Neural cell (in vitro differentiated cells): ENCODE results near the gene TANC2. TPM values are rescaled to one million over a fixed set of nuclear protein-coding genes. Genes with fewer than 3 reads are reported as not detected.
"Not testable (repeated sequence)": the region's sequence is repeated elsewhere in the genome, so short reads cannot be mapped to it uniquely, and the experiment has no call there.

ENCODE experiments used
- H2AFZ ChIP-seq: fragments of 200-600, 300-800 bp; sonication (generic), shearing (Covaris generic); 2 replicates; pipeline ENCODE4 v1.6.0; 2014; ENCODE audit warnings: low read depth, mild to moderate bottlenecking, antibody characterized with exemption, low read length, moderate library complexity
- H3F3A ChIP-seq: fragments of 200-600 bp; shearing (Covaris generic); 2 replicates; pipeline ENCODE4 v1.6.1; 2016; ENCODE audit warnings: mild to moderate bottlenecking, moderate library complexity, mixed read lengths, antibody characterized with exemption, low read length; ENCODE audit not compliant: insufficient read depth, poor library complexity, severe bottlenecking
- H3K27ac ChIP-seq: fragments of 200-600, 300-800 bp; sonication (generic), shearing (Covaris generic); 2 replicates; pipeline ENCODE4 v1.5.1; 2014; ENCODE audit warnings: mild to moderate bottlenecking, low read length, moderate library complexity
- H3K27me3 ChIP-seq: fragments of 300-800, 200-600 bp; sonication (generic), shearing (Covaris generic); 2 replicates; pipeline ENCODE4 v1.6.0; 2014; ENCODE audit warnings: mild to moderate bottlenecking, low read depth, low read length, moderate library complexity; ENCODE audit not compliant: insufficient read depth
- H3K36me3 ChIP-seq: fragments of 300-800, 200-600 bp; sonication (generic), shearing (Covaris generic); 2 replicates; pipeline ENCODE4 v1.5.1; 2014; ENCODE audit warnings: mild to moderate bottlenecking, antibody characterized with exemption, low read length, moderate library complexity; ENCODE audit not compliant: insufficient read depth
- H3K4me2 ChIP-seq: fragments of 300-800, 200-600 bp; sonication (generic), shearing (Covaris generic); 2 replicates; pipeline ENCODE4 v1.6.0; 2014; ENCODE audit warnings: mild to moderate bottlenecking, low read length
- H3K4me3 ChIP-seq: fragments of 300-800, 200-600 bp; sonication (generic), shearing (Covaris generic); 2 replicates; pipeline ENCODE4 v1.5.1; 2014; ENCODE audit warnings: mild to moderate bottlenecking, low read length, moderate library complexity
- H3K79me2 ChIP-seq: fragments of 200-600 bp; shearing (Covaris generic); replicated peaks from 2 replicates; pipeline ENCODE4 v1.6.0; 2014; ENCODE audit warnings: mild to moderate bottlenecking, low read length, moderate library complexity; ENCODE audit not compliant: insufficient read depth
- H3K9ac ChIP-seq: fragments of 300-800, 200-600 bp; sonication (generic), shearing (Covaris generic); 2 replicates; pipeline ENCODE4 v1.6.1; 2016; ENCODE audit warnings: mild to moderate bottlenecking, low read length, mixed read lengths
- H3K9me2 ChIP-seq: fragments of 200-600 bp; shearing (Covaris generic); 2 replicates; pipeline ENCODE4 v1.6.1; 2016; ENCODE audit warnings: mild to moderate bottlenecking, low read length, mixed read lengths; ENCODE audit not compliant: insufficient read depth
- H3K9me3 ChIP-seq: fragments of 200-600, 300-800 bp; sonication (generic), shearing (Covaris generic); 2 replicates; pipeline ENCODE4 v1.6.1; 2016; ENCODE audit warnings: mild to moderate bottlenecking, mixed run types, low read length, moderate library complexity, mixed read lengths
- H4K20me1 ChIP-seq: fragments of 200-600 bp; shearing (Covaris generic); 2 replicates; pipeline ENCODE4 v1.6.1; 2016; ENCODE audit warnings: mild to moderate bottlenecking, mixed run types; ENCODE audit not compliant: insufficient read depth
- CTCF ChIP-seq: fragments of 450-650 bp; IDR thresholded peaks from 2 replicates; pipeline ENCODE4 v1.5.1; 2014; ENCODE audit warnings: antibody characterized with exemption, mild to moderate bottlenecking, moderate library complexity; ENCODE audit not compliant: poor library complexity, severe bottlenecking
- EP300 ChIP-seq: fragments of 450-650 bp; conservative IDR thresholded peaks from 2 replicates; pipeline ENCODE4 v1.6.1; 2014; ENCODE audit warnings: antibody characterized with exemption, mild to moderate bottlenecking, moderate library complexity; ENCODE audit not compliant: poor library complexity, severe bottlenecking
- EZH2 ChIP-seq: fragments of 200-600, 300-800 bp; shearing (Covaris generic), sonication (generic); IDR thresholded peaks from 2 replicates; pipeline ENCODE4 v1.6.1; 2014; ENCODE audit warnings: antibody characterized with exemption, low read length, borderline replicate concordance, mild to moderate bottlenecking; ENCODE audit not compliant: insufficient read depth, poor library complexity, severe bottlenecking
- MXI1 ChIP-seq: fragments of 450-650 bp; conservative IDR thresholded peaks from 2 replicates; pipeline ENCODE4 v1.6.1; 2014; ENCODE audit warnings: antibody characterized with exemption, mild to moderate bottlenecking; ENCODE audit not compliant: poor library complexity, severe bottlenecking
- POLR2AphosphoS5 ChIP-seq: IDR thresholded peaks from 2 replicates; pipeline ENCODE4 v1.6.1; 2012
- RAD21 ChIP-seq: fragments of 450-650 bp; conservative IDR thresholded peaks from 2 replicates; pipeline ENCODE4 v1.6.1; 2014; ENCODE audit warnings: antibody characterized with exemption, mild to moderate bottlenecking, moderate library complexity
- REST ChIP-seq: IDR thresholded peaks from 2 replicates; pipeline ENCODE4 v1.6.1; 2012; ENCODE audit warnings: borderline replicate concordance
- SMC3 ChIP-seq: fragments of 450-650 bp; conservative IDR thresholded peaks from 2 replicates; pipeline ENCODE4 v1.6.1; 2014; ENCODE audit warnings: antibody characterized with exemption, mild to moderate bottlenecking, moderate library complexity; ENCODE audit not compliant: poor library complexity
- TAF1 ChIP-seq: IDR thresholded peaks from 2 replicates; pipeline ENCODE4 v1.6.1; 2012; ENCODE audit warnings: low read depth
- polyA plus RNA-seq: library from polyadenylated mRNA; depleted of rRNA; stranded (reverse); fragments of >200 nt; gene quantifications from 2 replicates; pipeline ENCODE4 v1.2.3, GENCODE V29; 2014

Gene TANC2
- polyA plus RNA-seq, 1 donor from 2014 or later = 16.3 TPM

- not testable (repeated sequence) for H3K36me3 ChIP-seq, H3K4me2 ChIP-seq, H3F3A ChIP-seq, H3K27me3 ChIP-seq, H3K9me2 ChIP-seq, H3K9me3 ChIP-seq, H3K27ac ChIP-seq, H3K4me3 ChIP-seq, H2AFZ ChIP-seq, H3K9ac ChIP-seq
- H3K79me2 ChIP-seq = peaks cover 94% of the 10 kb centered on the region
- peaks cover 22% of the 10 kb centered on the region for H4K20me1 ChIP-seq
Observed at GRCh38 chr17:62976643-62977231, 10.7 kb downstream of the TANC2 start.

GRCh38 chr17:62980842-62981241, 14.8 kb downstream of the TANC2 start:
- H2AFZ ChIP-seq = no peak overlapping the region
- no peak overlapping the region for H3K4me3 ChIP-seq
- no peak overlapping the region for H3K27ac ChIP-seq
- H3K9ac ChIP-seq = no peak overlapping the region
- H3F3A ChIP-seq = no peaks in the 10 kb centered on the region
- TF ChIP-seq SMC3 = no peak
- no peak for TF ChIP-seq POLR2AphosphoS5
- no peak for TF ChIP-seq TAF1
- no peak for TF ChIP-seq RAD21
- no peak for TF ChIP-seq MXI1
- TF ChIP-seq CTCF = no peak
- no peak for TF ChIP-seq EZH2
- no peak for TF ChIP-seq EP300
- no peak for TF ChIP-seq REST
- peaks cover 95% of the 10 kb centered on the region for H3K79me2 ChIP-seq
- no peaks in the 10 kb centered on the region for H3K27me3 ChIP-seq
- H3K4me2 ChIP-seq = no peak overlapping the region
- no peaks in the 10 kb centered on the region for H3K9me2 ChIP-seq
- no peaks in the 10 kb centered on the region for H3K36me3 ChIP-seq
- peaks cover 16% of the 10 kb centered on the region for H4K20me1 ChIP-seq
- H3K9me3 ChIP-seq = peaks cover 6% of the 10 kb centered on the region

- no peaks in the 10 kb centered on the region for H3K27me3 ChIP-seq
- H3F3A ChIP-seq = no peaks in the 10 kb centered on the region
- peaks cover 6% of the 10 kb centered on the region for H3K9me3 ChIP-seq
- peaks cover 22% of the 10 kb centered on the region for H4K20me1 ChIP-seq
- H3K9me2 ChIP-seq = no peaks in the 10 kb centered on the region
- H2AFZ ChIP-seq = no peak overlapping the region
- H3K27ac ChIP-seq = no peak overlapping the region
- no peak overlapping the region for H3K4me3 ChIP-seq
- TF ChIP-seq REST (no peak), EP300 (no peak), CTCF (no peak), MXI1 (no peak), POLR2AphosphoS5 (no peak), EZH2 (no peak), RAD21 (no peak), SMC3 (no peak), TAF1 (no peak)
- no peak overlapping the region for H3K9ac ChIP-seq
- peaks cover 95% of the 10 kb centered on the region for H3K79me2 ChIP-seq
- no peak overlapping the region for H3K4me2 ChIP-seq
- no peaks in the 10 kb centered on the region for H3K36me3 ChIP-seq
Observed at GRCh38 chr17:62981933-62982332, 15.9 kb downstream of the TANC2 start.
